Breast epithelium (tissue), 3 donors: Measurements from ENCODE around the gene AGBL1.

ENCODE experiments used
- POLR2A ChIP-seq: fragments of 450-650 bp; IDR thresholded peaks from one replicate; pipeline ENCODE4 v1.6.1; 2016; ENCODE audit warnings: antibody characterized with exemption, mild to moderate bottlenecking, moderate library complexity
- POLR2AphosphoS5 ChIP-seq, 3 donors: sonication (generic); formaldehyde crosslinking; IDR thresholded peaks; one replicate each; pipeline ENCODE4 v1.6.1; 2017; ENCODE audit warnings: antibody characterized with exemption in 3 of 3
- TF ChIP-seq, protein P1 (sequence below), 3 donors: fragments of 450-650 bp; IDR thresholded peaks; one replicate each; pipeline ENCODE4 v1.5.1; 2016 to 2017; ENCODE audit warnings: antibody characterized with exemption in 3 of 3, mild to moderate bottlenecking in 3 of 3, moderate library complexity in 3 of 3

DNA sequence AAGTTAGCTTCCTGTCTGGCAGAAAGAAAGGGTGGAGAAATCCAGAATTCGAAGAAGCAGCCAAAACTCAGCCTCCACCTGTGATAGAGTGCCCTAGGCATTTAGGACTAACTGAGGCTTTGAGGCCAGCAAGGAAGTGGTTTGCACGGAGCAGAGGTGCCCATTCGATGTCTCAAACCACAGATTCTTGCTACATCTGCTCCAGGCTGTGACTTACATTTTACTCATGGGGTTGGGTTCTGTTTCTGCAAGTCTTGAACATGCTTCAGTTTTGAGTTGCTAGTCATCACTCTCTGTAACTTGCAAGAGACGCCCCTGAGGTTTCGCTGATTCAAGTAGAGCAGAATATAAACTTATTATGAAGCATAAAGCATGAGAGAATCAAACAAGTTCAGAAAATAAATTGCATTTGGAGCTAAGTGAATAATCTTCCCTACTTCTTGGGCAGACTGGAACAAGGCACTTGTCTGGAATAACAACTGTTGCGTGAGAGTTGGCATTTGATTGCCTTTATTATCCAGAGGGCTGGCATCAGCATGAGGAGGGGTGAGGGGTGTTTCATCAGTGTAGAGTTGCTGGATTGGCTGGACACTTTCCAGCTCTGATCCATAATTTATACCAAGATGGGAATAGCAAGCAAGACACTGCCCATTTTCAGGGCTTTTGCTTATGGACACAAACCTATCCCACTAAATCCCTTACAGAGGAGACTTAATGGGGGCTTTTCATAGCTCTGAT is 256.5 kb downstream of the AGBL1 start:
- TF ChIP-seq, protein P1, sequence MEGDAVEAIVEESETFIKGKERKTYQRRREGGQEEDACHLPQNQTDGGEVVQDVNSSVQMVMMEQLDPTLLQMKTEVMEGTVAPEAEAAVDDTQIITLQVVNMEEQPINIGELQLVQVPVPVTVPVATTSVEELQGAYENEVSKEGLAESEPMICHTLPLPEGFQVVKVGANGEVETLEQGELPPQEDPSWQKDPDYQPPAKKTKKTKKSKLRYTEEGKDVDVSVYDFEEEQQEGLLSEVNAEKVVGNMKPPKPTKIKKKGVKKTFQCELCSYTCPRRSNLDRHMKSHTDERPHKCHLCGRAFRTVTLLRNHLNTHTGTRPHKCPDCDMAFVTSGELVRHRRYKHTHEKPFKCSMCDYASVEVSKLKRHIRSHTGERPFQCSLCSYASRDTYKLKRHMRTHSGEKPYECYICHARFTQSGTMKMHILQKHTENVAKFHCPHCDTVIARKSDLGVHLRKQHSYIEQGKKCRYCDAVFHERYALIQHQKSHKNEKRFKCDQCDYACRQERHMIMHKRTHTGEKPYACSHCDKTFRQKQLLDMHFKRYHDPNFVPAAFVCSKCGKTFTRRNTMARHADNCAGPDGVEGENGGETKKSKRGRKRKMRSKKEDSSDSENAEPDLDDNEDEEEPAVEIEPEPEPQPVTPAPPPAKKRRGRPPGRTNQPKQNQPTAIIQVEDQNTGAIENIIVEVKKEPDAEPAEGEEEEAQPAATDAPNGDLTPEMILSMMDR (IDR thresholded peaks at IDR 0.05), result no peak
- TF ChIP-seq POLR2AphosphoS5 (IDR thresholded peaks at IDR 0.05) (no peak), POLR2A (no peak)
